Left kidney (tissue), 2 donors: ENCODE data around the gene KIF2C. TPM values are rescaled to one million over a fixed set of nuclear protein-coding genes. Genes with fewer than 3 reads are reported as not detected.

Experiments
- DNase-seq: peaks from one replicate; pipeline ENCODE4 v3.0.0-alpha.2; 2013
- polyA plus RNA-seq: library from polyadenylated mRNA; unstranded; fragments of 120-200 nt; gene quantifications from one replicate; pipeline ENCODE4 v1.2.1, GENCODE V29; 2013; ENCODE audit not compliant: insufficient read length

Gene KIF2C
- polyA plus RNA-seq, 1 donor = 38.8 TPM

- DNase-seq = peak; percentile 97
Observed at GRCh38 chr1:44775078-44775929, 35.7 kb downstream of the KIF2C start, which contains the start of gene RPS8. Gene RPS8, plus strand, starts transcription at chr1:44775540. Its CDS starts 57 bp downstream, at chr1:44775597.

DNA sequence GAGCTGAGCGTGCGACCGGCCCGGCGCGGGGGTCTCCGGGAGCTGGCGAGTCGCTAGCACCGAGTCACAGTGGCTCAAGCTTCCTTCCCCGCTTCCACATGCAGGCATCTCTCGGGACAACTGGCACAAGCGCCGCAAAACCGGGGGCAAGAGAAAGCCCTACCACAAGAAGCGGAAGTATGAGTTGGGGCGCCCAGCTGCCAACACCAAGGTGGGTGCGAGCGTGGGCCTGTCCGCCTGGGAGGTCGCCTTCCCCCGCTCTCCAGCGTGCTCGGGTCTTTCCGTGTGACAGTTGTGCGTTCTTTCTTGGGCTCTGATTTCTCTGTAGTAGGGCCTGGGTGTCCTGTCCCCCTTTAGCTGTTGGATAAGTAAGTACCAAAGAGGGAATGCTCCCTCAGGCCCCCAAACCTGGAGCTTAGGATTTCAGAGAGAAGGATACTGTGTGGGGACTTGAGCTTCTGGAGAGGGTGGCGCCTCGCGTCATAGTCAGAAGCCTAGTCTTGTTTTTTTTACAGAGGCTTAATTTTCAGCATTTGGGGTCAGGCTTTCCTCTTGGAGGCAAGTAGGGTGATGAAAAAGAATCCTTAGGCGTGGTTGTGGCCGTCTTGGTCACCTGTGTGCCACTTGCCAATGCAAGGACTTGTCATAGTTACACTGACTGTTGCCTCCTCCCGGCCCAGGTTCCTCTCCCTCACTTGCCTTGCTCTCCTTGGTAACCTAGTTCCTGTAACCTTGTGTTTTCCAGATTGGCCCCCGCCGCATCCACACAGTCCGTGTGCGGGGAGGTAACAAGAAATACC, 36.5 kb downstream of the KIF2C start:
- no peak for DNase-seq

GRCh38 chr1:44776730-44777068, 37.1 kb downstream of the KIF2C start:
- no peak for DNase-seq

- no peak for DNase-seq
Observed at GRCh38 chr1:44777547-44777946, 37.9 kb downstream of the KIF2C start.

- DNase-seq = no peak
Observed at GRCh38 chr1:44777969-44778635, 38.5 kb downstream of the KIF2C start.

GRCh38 chr1:44778705-44779576, 39.3 kb downstream of the KIF2C start:
- DNase-seq = no peak

DNA sequence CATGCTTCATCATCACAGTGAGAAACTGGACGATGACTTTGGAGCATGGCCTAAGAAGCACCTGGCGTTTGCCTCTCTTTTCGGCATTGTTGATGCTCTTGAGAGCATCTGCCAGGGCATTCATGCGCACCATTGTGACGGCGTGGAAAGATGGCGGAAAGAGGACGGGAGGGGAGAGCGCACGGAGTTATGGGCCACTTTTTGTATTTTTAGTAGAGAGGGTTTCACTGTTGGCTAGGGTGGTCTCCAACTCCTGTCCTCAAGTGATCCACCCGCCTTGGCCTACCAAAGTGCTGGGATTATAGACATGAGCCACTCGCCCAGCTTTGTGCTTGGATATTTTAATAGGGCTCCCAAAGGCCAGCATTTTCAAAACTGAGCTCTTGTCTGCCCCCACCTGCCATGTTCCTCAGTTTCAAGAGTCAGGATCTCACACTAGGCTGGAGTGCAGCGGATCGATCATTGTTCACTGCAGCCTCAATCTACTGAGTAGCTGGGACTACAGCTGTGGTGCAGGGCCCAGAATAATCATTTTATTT, 41.0 kb downstream of the KIF2C start:
- DNase-seq = no peak

GRCh38 chr1:44783697-44784093, 44.1 kb downstream of the KIF2C start:
- no peak for DNase-seq

- DNase-seq = no peak
Observed at GRCh38 chr1:44784094-44785028, 44.7 kb downstream of the KIF2C start.

- DNase-seq = no peak
Observed at GRCh38 chr1:44785029-44785380, 45.4 kb downstream of the KIF2C start.

- no peak for DNase-seq
Observed at GRCh38 chr1:44785501-44786137, 46.0 kb downstream of the KIF2C start.

GRCh38 chr1:44786138-44786840, 46.7 kb downstream of the KIF2C start:
- DNase-seq = peak; percentile 76

DNA sequence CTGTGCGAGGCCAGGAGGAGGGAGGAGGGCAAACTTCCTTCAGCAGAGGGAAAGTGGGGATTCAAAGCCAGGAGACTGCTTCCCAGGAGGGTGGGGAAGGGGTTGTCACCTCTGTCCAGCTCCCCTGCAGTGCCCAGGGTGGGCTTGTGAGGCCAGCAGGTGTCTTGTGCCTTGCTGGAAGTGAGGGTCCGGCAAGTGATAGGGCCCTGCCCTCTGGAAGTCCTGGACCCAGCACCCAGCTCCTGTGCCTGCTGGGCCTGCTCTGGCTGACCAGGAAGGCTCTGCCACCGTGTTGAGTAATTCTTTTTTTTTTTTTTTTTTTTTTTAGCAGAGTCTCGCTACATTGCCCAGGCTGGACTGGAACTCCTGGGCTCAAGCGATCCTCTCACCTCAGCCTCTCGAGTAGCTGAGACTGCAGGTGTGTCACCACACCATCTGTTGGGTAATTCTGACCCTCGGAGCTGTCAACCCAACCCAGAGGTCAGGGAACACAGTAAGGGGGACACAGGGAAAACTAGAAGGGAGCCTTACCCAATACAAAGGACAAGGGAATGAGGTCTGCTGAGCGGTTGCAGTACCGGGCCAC, 47.3 kb downstream of the KIF2C start:
- no peak for DNase-seq

DNA sequence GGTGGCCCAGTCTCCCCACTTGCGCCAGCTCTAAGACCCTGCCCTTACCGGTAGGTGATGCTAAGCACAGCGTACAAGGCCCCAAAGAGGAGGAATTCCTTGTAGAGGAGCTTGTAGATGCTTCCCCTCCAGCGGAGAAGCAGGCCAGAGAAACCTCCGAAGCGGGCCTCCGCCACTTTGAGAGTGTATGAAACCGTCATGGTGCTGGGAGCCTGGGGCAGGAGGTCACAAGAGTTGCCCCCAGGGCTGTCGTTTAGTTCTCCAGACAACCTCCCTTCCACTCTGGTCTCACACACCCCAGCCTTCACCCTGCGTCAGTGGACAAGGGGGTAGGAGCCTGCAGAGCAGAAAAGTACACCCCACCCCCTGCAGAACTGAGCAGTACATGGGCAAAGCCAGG, 47.9 kb downstream of the KIF2C start:
- no peak for DNase-seq

DNA sequence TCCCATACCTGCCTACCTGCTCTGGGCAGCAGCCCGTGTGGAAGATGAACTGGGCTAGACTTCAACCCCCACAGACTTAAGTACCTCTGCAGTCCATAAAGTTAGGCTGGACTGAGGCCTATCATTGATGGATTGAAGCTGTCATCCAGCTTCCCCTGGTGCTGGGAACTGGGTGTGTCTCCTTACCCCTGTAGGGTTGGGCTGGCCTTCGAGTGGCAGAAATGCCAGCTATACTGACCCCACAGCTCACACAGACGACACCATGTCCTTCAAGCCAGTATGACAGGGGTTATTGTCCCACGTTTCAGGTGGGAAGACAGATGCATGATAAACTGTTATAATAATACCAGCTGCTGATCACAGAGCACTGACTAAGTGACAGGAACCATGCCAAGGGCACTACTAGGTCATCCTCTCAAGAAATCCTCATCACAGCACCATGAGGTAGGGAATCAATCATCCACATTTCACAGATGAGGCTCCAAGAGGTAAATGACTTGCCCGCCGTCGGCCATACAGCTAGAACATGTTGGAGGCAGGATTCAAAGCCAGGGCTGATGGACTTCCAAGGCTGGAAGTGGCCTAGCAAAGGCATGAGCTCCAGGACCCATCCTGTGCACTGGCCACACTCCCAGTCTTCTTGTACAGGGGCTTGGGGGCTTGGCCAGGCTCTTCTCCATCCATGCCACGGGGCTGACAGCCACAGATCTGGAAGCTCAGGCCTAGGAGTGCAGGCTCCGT, 48.7 kb downstream of the KIF2C start, which contains the start of gene BEST4:
Gene BEST4, minus strand, starts transcription at position 51 of the 741 bp plus-strand sequence. CDS start 465 bp downstream, outside the sequence.
- no peak for DNase-seq

- DNase-seq = no peak
Observed at GRCh38 chr1:44790968-44791801, 51.5 kb downstream of the KIF2C start.
